Esophagus (tissue), 2 donors: ENCODE measurements around the gene SIK3. TPM values are rescaled to one million over a fixed set of nuclear protein-coding genes. Genes with fewer than 3 reads are reported as not detected.
"Not testable (repeated sequence)": the region's sequence is repeated elsewhere in the genome, so short reads cannot be mapped to it uniquely, and the experiment has no call there.

Experiments used
- H3K27ac ChIP-seq, 2 donors: one replicate each; pipeline ENCODE4 v1.5.1; 2013; ENCODE audit warnings: low read depth in 2 of 2, mild to moderate bottlenecking in 2 of 2, inconsistent platforms in 1 of 2, low read length in 1 of 2, moderate library complexity in 1 of 2
- H3K27me3 ChIP-seq, 2 donors: one replicate each; pipeline ENCODE4 v1.6.1; 2013; ENCODE audit warnings: low read length in 2 of 2, control low read depth in 1 of 2, mild to moderate bottlenecking in 1 of 2; ENCODE audit not compliant: insufficient read depth in 2 of 2, control insufficient read depth in 1 of 2
- H3K36me3 ChIP-seq, 2 donors: one replicate each; pipeline ENCODE4 v1.6.1; 2013; ENCODE audit warnings: low read length in 1 of 2; ENCODE audit not compliant: control insufficient read depth in 2 of 2, insufficient read depth in 2 of 2
- H3K4me1 ChIP-seq, 2 donors: one replicate each; pipeline ENCODE4 v1.6.1; 2013; ENCODE audit warnings: low read length in 1 of 2; ENCODE audit not compliant: control insufficient read depth in 2 of 2, insufficient read depth in 2 of 2
- H3K4me3 ChIP-seq, 2 donors: one replicate each; pipeline ENCODE4 v1.5.1; 2013; ENCODE audit warnings: low read length in 2 of 2, mild to moderate bottlenecking in 2 of 2, low read depth in 1 of 2, moderate library complexity in 1 of 2
- H3K9me3 ChIP-seq, 2 donors: one replicate each; pipeline ENCODE4 v1.6.1; 2013; ENCODE audit warnings: mild to moderate bottlenecking in 2 of 2, low read depth in 1 of 2, low read length in 1 of 2, moderate library complexity in 1 of 2; ENCODE audit not compliant: control insufficient read depth in 2 of 2, insufficient read depth in 1 of 2
- WGBS, 2 donors: extraction: QIAGEN DNeasy Blood & Tissue Kit; methylation state at CpG; one replicate each; pipeline ENCODE4 v1.1.7; 2013; 5-methylcytosine and 5-hydroxymethylcytosine counted together
- polyA plus RNA-seq, 2 donors: library from polyadenylated mRNA; stranded (reverse); fragments of 200-250 nt; gene quantifications; one replicate each; pipeline ENCODE4 v1.2.3, GENCODE V29; 2013
- donor health status: healthy with polysubstance abuse.
- donor health status: Bipolar disorder and iron deficiency.

SIK3 gene
- polyA plus RNA-seq, 2 donors: 6.4 to 7.0 TPM

DNA sequence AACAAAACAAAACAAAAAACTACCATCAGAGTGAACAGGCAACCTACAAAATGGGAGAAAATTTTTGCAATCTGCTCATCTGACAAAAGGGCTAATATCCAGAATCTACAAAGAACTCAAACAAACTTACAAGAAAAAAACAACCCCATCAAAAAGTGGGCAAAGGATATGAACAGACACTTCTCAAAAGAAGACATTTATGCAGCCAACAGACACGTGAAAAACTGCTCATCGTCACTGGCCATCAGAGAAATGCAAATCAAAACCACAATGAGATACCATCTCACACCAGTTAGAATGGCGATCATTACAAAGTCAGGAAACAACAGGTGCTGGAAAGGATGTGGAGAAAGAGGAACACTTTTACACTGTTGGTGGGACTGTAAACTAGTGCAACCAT lies 14.3 kb upstream of the SIK3 start:
- H3K4me3 ChIP-seq, H3K36me3 ChIP-seq, H3K9me3 ChIP-seq, H3K27me3 ChIP-seq, H3K4me1 ChIP-seq, H3K27ac ChIP-seq: not testable (repeated sequence)
- 66 to 70% methylated on average over 3 of the region's 3 CpGs for WGBS, 2 donors

DNA sequence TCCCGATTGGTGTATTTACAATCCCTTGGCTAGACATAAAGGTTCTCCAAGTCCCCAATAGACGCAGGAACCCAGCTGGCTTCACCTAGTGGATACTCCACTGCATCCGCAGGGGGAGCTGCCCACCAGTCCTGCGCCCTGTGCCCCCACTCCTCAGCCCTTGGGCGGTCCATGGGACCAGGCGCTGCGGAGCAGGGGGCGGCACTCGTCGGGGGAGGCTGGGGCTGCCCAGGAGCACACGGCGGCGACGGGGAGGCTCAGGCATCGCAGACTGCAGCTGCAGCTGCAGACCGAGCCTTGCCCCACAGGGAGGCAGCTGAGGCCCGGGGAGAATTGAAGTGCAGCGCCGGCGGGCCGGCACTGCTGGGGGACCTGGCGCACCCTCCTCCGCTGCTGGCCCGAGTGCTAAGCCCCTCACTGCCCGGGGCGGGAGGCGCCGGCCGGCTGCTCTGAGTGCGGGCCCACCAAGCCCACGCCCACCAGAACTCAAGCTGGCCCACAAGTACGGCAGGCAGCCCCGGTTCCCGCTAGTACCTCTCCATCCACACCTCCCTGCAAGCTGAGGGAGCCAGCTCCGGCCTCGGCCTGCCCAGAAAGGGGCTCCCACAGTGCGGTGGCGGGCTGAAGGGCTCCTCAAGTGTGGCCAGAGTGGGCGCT lies 12.2 kb upstream of the SIK3 start:
- WGBS, 2 donors: 92 to 97% methylated on average over 31 to 39 of the region's 39 CpGs

DNA sequence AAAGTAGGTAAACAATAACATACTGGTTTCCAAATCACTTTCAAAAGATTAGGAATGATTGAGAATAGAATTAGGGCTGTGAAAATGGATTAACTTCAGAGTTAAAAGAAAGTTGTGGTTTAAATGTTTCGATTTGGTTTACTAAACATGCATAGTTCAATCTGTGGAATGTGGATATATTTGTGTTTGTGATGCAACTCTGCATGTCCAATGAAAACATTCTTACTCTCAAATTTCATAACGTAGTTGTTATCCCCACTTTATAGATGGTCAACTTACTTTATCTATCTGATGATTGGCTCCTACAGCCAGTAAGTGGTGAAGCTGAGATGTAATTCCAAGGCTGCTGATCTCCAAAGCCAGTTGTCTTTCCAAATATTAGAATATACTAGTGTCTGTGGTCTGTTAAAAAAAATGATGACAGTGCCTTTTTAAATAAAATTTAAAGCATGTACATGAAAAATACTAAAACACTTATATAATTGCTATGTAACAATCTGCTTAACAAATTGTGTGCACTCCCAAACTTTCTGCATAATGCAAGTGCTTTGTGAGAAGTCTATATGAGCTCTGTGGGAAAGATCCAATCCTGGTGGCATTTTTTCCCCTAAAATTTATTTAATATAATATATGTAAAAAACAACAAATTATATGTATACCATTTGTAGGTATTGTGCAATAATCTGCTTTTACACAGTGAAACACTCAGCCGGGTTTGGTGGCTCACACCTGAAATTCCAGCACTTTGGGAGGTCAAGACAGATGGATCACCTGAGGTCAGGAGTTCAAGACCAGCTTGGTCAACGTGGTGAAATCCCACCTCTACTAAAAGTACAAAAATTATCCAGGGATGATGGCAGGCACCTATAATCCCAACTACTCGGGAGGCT lies 9.7 kb upstream of the SIK3 start:
- Histone ChIP-seq H3K9me3 (no peaks in the 10 kb centered on the region), H3K27me3 (no peaks in the 10 kb centered on the region), H3K36me3 (no peaks in the 10 kb centered on the region), H3K4me3 (no peak overlapping the region), H3K27ac (no peak overlapping the region), H3K4me1 (peaks cover 0 to 2% of the 10 kb centered on the region in 2 donors)
- 49 to 52% methylated on average over 5 of the region's 5 CpGs for WGBS, 2 donors

More for the DNA sequence above, 12.2 kb upstream of the SIK3 start:
- H3K9me3 ChIP-seq: no peaks in the 10 kb centered on the region
- no peaks in the 10 kb centered on the region for H3K27me3 ChIP-seq
- H3K4me3 ChIP-seq: no peak overlapping the region
- H3K36me3 ChIP-seq: no peaks in the 10 kb centered on the region
- H3K27ac ChIP-seq: no peak overlapping the region
- peaks cover 0 to 2% of the 10 kb centered on the region in 2 donors for H3K4me1 ChIP-seq

DNA sequence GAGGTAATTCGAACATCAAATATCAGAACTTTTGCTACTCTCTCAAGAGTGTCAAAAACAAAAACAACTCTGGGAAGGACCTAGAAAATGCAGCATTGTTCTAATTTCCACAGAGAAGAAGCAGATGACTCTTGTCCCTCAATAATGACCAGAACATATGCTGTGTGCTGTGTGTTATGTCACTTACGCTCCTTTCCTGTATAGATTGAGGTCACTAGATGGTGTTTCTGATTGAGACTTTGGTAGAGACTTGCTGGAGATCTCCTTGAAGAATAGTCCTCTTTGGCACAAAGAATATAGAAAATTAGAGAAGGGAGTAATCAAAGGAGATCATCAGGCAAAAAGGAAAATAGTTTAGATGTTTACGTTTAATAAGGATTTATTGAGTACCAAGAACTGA lies 2.3 kb upstream of the SIK3 start:
- 94 to 96% methylated on average over 3 of the region's 3 CpGs for WGBS, 2 donors
- H3K27ac ChIP-seq: no peak overlapping the region

DNA sequence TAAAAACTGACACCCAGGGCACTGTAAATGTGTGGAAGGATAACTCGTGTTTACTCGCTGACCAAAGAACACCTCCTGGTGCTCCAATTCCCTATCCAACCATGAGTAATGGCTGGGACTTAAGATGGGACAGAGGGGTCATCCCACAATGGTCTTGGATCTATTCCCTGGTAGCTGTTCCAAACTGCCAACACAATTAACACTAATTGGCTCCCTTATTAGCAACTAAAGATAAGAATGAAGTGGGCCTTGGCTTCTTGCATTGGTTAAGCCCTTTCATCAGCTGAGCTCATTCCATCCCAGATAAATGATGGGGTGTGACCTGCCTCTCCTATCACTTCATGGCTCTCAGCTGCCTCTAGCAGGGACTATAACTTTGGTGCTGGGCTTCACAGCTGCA lies 1.5 kb upstream of the SIK3 start:
- Histone ChIP-seq H3K27ac (peak overlapping the region in 1 of 2 donors; percentile 24), H3K4me3 (no peak overlapping the region), H3K9me3 (no peaks in the 10 kb centered on the region), H3K4me1 (peaks cover 0 to 6% of the 10 kb centered on the region in 2 donors), H3K36me3 (no peaks in the 10 kb centered on the region), H3K27me3 (no peaks in the 10 kb centered on the region)
- 80 to 87% methylated on average over 2 of the region's 2 CpGs for WGBS, 2 donors

More for the DNA sequence above, 2.3 kb upstream of the SIK3 start:
- H3K4me1 ChIP-seq: peaks cover 0 to 6% of the 10 kb centered on the region in 2 donors
- H3K36me3 ChIP-seq: no peaks in the 10 kb centered on the region
- H3K9me3 ChIP-seq: no peaks in the 10 kb centered on the region
- no peak overlapping the region for H3K4me3 ChIP-seq
- no peaks in the 10 kb centered on the region for H3K27me3 ChIP-seq

DNA sequence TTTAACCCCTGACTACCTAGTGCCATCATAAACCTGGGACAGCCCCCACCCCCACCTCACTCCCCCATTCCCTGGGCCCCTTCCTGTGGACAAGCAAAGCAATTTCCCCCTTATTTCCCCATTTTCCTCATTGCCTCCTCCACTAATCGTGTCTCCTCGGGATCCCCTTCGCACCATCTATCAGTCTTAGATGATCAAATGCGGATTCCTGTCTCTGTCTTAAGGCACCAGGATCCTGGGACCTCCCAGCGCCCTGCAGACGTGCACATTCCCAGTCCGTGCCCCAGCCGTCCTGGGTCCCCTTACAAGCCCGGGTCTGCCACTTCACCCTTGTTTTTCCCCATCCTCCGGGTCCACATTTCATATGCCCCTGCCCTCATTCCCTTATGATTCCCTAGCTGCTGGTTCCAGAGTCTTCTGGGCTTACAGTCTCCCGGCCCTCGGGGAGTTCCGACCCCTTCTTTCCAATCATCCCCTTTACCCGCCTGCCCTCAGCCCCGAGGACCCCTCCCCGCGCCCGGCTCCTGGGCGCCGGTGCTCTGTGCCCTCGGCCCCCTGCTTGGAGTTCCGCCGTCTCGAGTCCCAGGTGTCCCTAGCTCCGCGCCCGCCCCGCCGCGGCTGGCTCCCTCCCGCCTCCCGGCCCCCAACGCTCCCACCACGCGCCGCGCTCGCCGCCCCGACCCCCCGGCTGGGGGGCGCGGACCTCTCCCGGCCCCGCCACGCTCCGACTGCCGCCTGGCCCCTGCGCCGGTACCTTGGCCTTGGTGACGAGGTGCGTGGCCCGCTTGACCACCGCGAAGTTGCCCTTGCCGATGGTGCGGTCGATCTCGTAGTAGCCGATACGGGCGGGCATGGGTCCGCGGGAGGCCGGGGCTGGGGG lies 599 bp downstream of the SIK3 start:
- Histone ChIP-seq H3K27ac (peak overlapping the region; percentile 78 to 94), H3K9me3 (no peaks in the 10 kb centered on the region), H3K4me3 (peak overlapping the region; percentile 85 to 90), H3K36me3 (no peaks in the 10 kb centered on the region), H3K4me1 (peaks cover 0 to 6% of the 10 kb centered on the region in 2 donors), H3K27me3 (no peaks in the 10 kb centered on the region)
- 1% methylated on average over 47 to 65 of the region's 65 CpGs for WGBS, 2 donors

DNA sequence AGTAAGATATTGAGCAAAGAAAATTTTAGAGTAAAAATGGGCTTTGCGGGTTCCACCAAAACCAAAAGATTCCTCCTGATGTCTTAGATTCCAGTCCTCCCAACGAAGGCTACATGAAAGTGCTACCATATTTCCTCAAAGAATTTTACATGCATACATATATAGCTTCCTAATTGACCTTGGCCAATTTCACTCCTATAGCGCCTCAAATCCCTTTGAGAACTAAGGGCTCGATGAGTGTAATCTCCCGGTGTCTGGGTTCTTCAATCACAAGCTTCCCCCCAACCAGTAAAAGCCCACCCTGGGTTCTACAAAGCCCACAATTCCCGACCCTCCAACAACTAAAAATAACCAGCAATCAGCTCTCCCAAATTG lies 1.2 kb downstream of the SIK3 start:
- H3K4me1 ChIP-seq: peaks cover 0 to 6% of the 10 kb centered on the region in 2 donors
- peak overlapping the region; percentile 45 to 94 for H3K27ac ChIP-seq
- peak overlapping the region; percentile 85 to 90 for H3K4me3 ChIP-seq
- H3K36me3 ChIP-seq: no peaks in the 10 kb centered on the region
- H3K27me3 ChIP-seq: no peaks in the 10 kb centered on the region
- H3K9me3 ChIP-seq: no peaks in the 10 kb centered on the region
- 43 to 50% methylated on average over 6 of the region's 6 CpGs for WGBS, 2 donors

DNA sequence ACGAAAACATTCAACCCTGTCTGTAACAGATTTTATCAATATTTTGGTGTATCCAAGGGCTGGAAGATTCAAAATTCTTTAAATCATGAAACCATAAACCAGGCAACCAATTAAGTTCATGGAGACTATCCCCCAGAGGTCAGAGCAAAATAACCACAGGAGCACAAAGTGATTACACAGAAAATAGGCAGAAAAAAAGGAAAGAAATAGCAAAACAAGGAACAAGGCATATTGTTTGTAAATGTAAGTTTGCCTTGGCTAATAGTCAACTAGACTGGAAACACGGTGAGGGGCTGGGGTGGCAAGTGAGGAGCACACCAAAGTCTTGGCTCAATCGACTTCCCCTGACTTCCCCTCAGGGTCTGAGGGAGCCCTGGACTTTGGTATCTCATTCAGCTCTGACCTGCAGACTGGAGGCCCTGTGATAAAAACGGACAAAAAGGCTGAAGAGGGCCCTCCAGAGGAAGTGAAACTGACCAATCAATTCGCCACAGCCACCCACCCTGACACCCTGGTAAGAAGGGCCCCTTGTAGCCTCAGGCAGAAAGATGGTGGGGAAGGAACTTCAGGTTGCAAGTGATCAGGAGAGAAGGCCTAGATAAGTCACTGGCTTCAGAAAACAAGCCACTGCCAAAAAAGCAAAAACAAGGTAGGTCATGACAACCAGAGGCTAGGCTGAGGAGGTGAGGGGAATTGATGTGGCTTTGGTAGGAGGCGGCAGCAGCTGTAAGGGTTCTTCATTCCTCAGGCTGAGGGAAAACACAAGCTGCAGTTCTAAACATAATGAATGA lies 1.8 kb downstream of the SIK3 start:
- H3K27ac ChIP-seq: peak overlapping the region; percentile 45 to 65
- peaks cover 0 to 6% of the 10 kb centered on the region in 2 donors for H3K4me1 ChIP-seq
- H3K9me3 ChIP-seq: no peaks in the 10 kb centered on the region
- peak overlapping the region in 1 of 2 donors; percentile 90 for H3K4me3 ChIP-seq
- H3K36me3 ChIP-seq: no peaks in the 10 kb centered on the region
- no peaks in the 10 kb centered on the region for H3K27me3 ChIP-seq
- 40 to 42% methylated on average over 6 of the region's 6 CpGs for WGBS, 2 donors
